GM12878 (cell line): ENCODE results near the gene REEP6.

ENCODE experiments used
- ESRRA ChIP-seq: IDR thresholded peaks from 2 replicates; pipeline ENCODE4 v1.6.1; 2012; ENCODE audit warnings: mild to moderate bottlenecking, low read length, improper control_type of control experiment
- EZH2 ChIP-seq: IDR thresholded peaks from 2 replicates; pipeline ENCODE4 v1.6.1; 2012; ENCODE audit warnings: low read depth, mild to moderate bottlenecking, control low read depth, inconsistent platforms, low read length, borderline replicate concordance; ENCODE audit not compliant: control insufficient read depth
- JUND ChIP-seq: IDR thresholded peaks from 2 replicates; pipeline ENCODE4 v1.6.1; 2012; ENCODE audit warnings: low read depth, mild to moderate bottlenecking, low read length, improper control_type of control experiment, moderate library complexity
- KAT2A ChIP-seq: conservative IDR thresholded peaks from 2 replicates; pipeline ENCODE4 v1.6.1; 2011; ENCODE audit warnings: low read depth, low read length; ENCODE audit not compliant: control insufficient read depth
- KDM1A ChIP-seq: fragments of 200-600 bp; sonication (generic); IDR thresholded peaks from 2 replicates; pipeline ENCODE4 v1.6.1; 2016; ENCODE audit warnings: borderline replicate concordance
- POLR2A ChIP-seq: IDR thresholded peaks from 2 replicates; pipeline ENCODE4 v1.6.1; 2011; ENCODE audit warnings: low read depth, mild to moderate bottlenecking, low read length
- RAD21 ChIP-seq: IDR thresholded peaks from 2 replicates; pipeline ENCODE4 v1.6.1; 2011; ENCODE audit warnings: mild to moderate bottlenecking, low read depth, low read length, moderate library complexity; ENCODE audit not compliant: insufficient read depth
- SIN3A ChIP-seq: IDR thresholded peaks from 2 replicates; pipeline ENCODE4 v1.6.1; 2012; ENCODE audit warnings: low read depth, low read length, improper control_type of control experiment
- USF2 ChIP-seq: IDR thresholded peaks from 2 replicates; pipeline ENCODE4 v1.6.1; 2011; ENCODE audit warnings: low read depth, low read length, improper control_type of control experiment, borderline replicate concordance
- ZBTB33 ChIP-seq: fragments of 450-650 bp; IDR thresholded peaks from 2 replicates; pipeline ENCODE4 v1.6.1; 2017; ENCODE audit warnings: mild to moderate bottlenecking
- ZNF207 ChIP-seq: fragments of 450-650 bp; IDR thresholded peaks from 2 replicates; pipeline ENCODE4 v1.6.1; 2014; ENCODE audit warnings: antibody characterized with exemption, mild to moderate bottlenecking, borderline replicate concordance
- TF ChIP-seq, protein P1 (sequence below), 3 experiments: IDR thresholded peaks in 2 of 3; conservative IDR thresholded peaks in 1 of 3; 2 replicates each; pipeline ENCODE4 v1.5.1; 2011; ENCODE audit warnings: low read depth in 3 of 3, low read length in 3 of 3, mild to moderate bottlenecking in 3 of 3, control low read depth in 2 of 3, moderate library complexity in 2 of 3, inconsistent platforms in 1 of 3, mixed read lengths in 1 of 3; ENCODE audit not compliant: control insufficient read depth in 2 of 3, insufficient read depth in 1 of 3; ENCODE audit errors: extremely low read depth in 1 of 3
- TF ChIP-seq, protein P2 (sequence below): IDR thresholded peaks from 2 replicates; pipeline ENCODE4 v1.6.1; 2012; ENCODE audit warnings: mild to moderate bottlenecking, low read depth, low read length

DNA sequence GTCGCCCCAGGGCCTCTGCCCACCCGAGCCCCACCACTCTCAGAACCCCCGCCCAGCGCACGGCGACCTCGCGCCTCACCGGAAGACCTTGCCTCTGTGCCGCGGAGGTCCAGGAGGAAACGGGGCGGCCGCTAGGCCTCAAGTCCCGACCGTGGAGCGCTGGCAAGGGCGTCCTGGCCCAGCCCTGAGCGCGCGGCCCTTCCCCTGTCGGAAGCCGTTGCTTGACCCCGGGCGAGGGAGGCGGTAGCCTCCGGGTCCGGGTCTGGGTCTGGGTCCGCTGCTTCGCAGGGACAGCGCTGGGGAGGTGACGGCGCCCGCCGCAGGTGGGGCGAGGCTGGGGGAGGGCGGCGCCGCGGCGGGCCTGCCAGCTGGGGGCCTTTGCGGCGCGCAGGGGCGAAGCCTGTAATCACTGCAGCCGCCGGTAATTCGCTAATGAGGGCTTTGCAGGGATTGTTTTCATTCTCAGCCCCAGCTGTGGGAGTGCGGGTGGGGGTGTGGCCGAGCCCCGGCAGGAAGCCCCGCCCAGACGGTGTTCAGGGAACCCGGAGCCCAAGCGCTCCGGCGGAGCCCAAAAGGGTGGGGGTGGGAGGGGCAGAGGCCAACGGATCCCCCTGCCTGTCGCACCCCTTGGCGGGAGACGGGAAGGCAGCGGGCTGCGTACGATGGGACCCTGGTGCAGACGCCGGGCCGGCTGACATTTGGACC is 20.5 kb upstream of the REEP6 start:
- TF ChIP-seq EZH2 (no peak), KAT2A (no peak), SIN3A (no peak), ZNF207 (no peak), JUND (no peak), ESRRA (no peak), RAD21 (no peak), POLR2A (0 out of 2 replicates have a peak, but pooled peaks have one; percentile 23), KDM1A (no peak), USF2 (no peak), ZBTB33 (no peak)
- TF ChIP-seq, protein P1, sequence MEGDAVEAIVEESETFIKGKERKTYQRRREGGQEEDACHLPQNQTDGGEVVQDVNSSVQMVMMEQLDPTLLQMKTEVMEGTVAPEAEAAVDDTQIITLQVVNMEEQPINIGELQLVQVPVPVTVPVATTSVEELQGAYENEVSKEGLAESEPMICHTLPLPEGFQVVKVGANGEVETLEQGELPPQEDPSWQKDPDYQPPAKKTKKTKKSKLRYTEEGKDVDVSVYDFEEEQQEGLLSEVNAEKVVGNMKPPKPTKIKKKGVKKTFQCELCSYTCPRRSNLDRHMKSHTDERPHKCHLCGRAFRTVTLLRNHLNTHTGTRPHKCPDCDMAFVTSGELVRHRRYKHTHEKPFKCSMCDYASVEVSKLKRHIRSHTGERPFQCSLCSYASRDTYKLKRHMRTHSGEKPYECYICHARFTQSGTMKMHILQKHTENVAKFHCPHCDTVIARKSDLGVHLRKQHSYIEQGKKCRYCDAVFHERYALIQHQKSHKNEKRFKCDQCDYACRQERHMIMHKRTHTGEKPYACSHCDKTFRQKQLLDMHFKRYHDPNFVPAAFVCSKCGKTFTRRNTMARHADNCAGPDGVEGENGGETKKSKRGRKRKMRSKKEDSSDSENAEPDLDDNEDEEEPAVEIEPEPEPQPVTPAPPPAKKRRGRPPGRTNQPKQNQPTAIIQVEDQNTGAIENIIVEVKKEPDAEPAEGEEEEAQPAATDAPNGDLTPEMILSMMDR (IDR thresholded peaks at IDR 0.05 in 2 of 3, conservative IDR thresholded peaks at IDR 0.05 in 1 of 3; ENCODE audit: control insufficient read depth in 2 of 3, extremely low read depth in 1 of 3, insufficient read depth in 1 of 3, low read depth in 3 of 3, low read length in 3 of 3), result no peak
- TF ChIP-seq, protein P2, sequence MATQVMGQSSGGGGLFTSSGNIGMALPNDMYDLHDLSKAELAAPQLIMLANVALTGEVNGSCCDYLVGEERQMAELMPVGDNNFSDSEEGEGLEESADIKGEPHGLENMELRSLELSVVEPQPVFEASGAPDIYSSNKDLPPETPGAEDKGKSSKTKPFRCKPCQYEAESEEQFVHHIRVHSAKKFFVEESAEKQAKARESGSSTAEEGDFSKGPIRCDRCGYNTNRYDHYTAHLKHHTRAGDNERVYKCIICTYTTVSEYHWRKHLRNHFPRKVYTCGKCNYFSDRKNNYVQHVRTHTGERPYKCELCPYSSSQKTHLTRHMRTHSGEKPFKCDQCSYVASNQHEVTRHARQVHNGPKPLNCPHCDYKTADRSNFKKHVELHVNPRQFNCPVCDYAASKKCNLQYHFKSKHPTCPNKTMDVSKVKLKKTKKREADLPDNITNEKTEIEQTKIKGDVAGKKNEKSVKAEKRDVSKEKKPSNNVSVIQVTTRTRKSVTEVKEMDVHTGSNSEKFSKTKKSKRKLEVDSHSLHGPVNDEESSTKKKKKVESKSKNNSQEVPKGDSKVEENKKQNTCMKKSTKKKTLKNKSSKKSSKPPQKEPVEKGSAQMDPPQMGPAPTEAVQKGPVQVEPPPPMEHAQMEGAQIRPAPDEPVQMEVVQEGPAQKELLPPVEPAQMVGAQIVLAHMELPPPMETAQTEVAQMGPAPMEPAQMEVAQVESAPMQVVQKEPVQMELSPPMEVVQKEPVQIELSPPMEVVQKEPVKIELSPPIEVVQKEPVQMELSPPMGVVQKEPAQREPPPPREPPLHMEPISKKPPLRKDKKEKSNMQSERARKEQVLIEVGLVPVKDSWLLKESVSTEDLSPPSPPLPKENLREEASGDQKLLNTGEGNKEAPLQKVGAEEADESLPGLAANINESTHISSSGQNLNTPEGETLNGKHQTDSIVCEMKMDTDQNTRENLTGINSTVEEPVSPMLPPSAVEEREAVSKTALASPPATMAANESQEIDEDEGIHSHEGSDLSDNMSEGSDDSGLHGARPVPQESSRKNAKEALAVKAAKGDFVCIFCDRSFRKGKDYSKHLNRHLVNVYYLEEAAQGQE, result no peak
